Measurements from ENCODE around the gene LRP1B. TPM values are rescaled to one million over a fixed set of nuclear protein-coding genes. Genes with fewer than 3 reads are reported as not detected.
"Not testable (repeated sequence)": the region's sequence is repeated elsewhere in the genome, so short reads cannot be mapped to it uniquely, and the experiment has no call there.

Gene LRP1B
- total and polyA plus RNA-seq, 5 donors from 2014 or later, result not detected

GRCh38 chr2:142100970-142101369 lies 29.8 kb downstream of the LRP1B start:
- no peaks in the 10 kb centered on the region for H3K9me3 ChIP-seq (ENCODE audit: control insufficient read depth in 2 of 2, low read length in 2 of 2)
- H3K36me3 Mint-ChIP-seq, result no peaks in the 10 kb centered on the region
- no peaks in the 10 kb centered on the region for H3K27me3 ChIP-seq (ENCODE audit: control insufficient read depth, insufficient read depth, low read length)
- H3K4me1 ChIP-seq (ENCODE audit: control insufficient read depth, insufficient read depth, low read length, poor library complexity, severe bottlenecking), result no peaks in the 10 kb centered on the region
- DNase-seq, result no peak
- H3K27ac Mint-ChIP-seq, result no peak overlapping the region
- no peak for ATAC-seq (ENCODE audit: low read depth in 2 of 2)
- no peak overlapping the region for H3K27ac ChIP-seq (ENCODE audit: insufficient read depth, low read length, poor library complexity, severe bottlenecking)
- H3K27me3 Mint-ChIP-seq, result no peaks in the 10 kb centered on the region
- no peak overlapping the region for H3K4me3 Mint-ChIP-seq
- H3K4me3 ChIP-seq (ENCODE audit: low read depth, low read length), result no peak overlapping the region
- no peaks in the 10 kb centered on the region for H3K4me1 Mint-ChIP-seq
- peaks cover 0 to 18% (median 1%) of the 10 kb centered on the region in 7 donors for H3K9me3 Mint-ChIP-seq
- H3K36me3 ChIP-seq (ENCODE audit: control insufficient read depth, insufficient read depth, low read length), result no peaks in the 10 kb centered on the region

GRCh38 chr2:142100139-142100873 lies 30.5 kb downstream of the LRP1B start:
- Mint-ChIP-seq H3K36me3 (no peaks in the 10 kb centered on the region), H3K9me3 (peaks cover 0 to 18% (median 1%) of the 10 kb centered on the region in 7 donors), H3K27ac (no peak overlapping the region), H3K4me1 (no peaks in the 10 kb centered on the region), H3K4me3 (no peak overlapping the region), H3K27me3 (no peaks in the 10 kb centered on the region)
- ATAC-seq (ENCODE audit: low read depth in 2 of 2) (no peak), DNase-seq (no peak)
- Histone ChIP-seq H3K36me3 (ENCODE audit: control insufficient read depth, insufficient read depth, low read length) (no peaks in the 10 kb centered on the region), H3K9me3 (ENCODE audit: control insufficient read depth in 2 of 2, low read length in 2 of 2) (no peaks in the 10 kb centered on the region), H3K4me1 (ENCODE audit: control insufficient read depth, insufficient read depth, low read length, poor library complexity, severe bottlenecking) (no peaks in the 10 kb centered on the region), H3K27me3 (ENCODE audit: control insufficient read depth, insufficient read depth, low read length) (no peaks in the 10 kb centered on the region), H3K27ac (ENCODE audit: insufficient read depth, low read length, poor library complexity, severe bottlenecking) (no peak overlapping the region), H3K4me3 (ENCODE audit: low read depth, low read length) (no peak overlapping the region)

DNA sequence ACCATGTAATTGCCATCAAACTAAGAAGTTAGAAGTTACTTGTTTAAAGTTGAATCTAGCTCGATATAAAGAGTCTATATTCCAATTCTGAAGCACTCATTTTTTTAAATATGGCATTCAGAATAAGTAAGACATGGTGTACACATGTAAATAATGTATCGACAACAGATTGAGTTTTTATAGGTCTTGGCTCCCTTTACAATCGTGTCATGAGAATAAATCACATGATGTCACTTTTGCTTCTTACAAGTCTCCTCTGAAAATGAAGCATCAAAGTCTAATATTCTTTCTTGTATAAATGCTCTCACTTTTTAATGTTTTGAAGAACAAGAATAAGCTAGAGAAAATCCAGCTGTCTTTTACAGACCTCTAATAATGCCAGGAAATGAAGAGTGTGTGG lies 33.1 kb downstream of the LRP1B start:
- no peak overlapping the region for H3K4me3 ChIP-seq (ENCODE audit: low read depth, low read length)
- Mint-ChIP-seq H3K4me1 (no peaks in the 10 kb centered on the region), H3K9me3 (peaks cover 0 to 21% (median 4%) of the 10 kb centered on the region in 7 donors), H3K4me3 (no peak overlapping the region), H3K36me3 (no peaks in the 10 kb centered on the region), H3K27ac (no peak overlapping the region), H3K27me3 (no peaks in the 10 kb centered on the region)
- ATAC-seq (ENCODE audit: low read depth in 2 of 2), result no peak
- H3K36me3 ChIP-seq (ENCODE audit: control insufficient read depth, insufficient read depth, low read length), result no peaks in the 10 kb centered on the region
- no peak for DNase-seq
- H3K27ac ChIP-seq (ENCODE audit: insufficient read depth, low read length, poor library complexity, severe bottlenecking), result no peak overlapping the region
- H3K9me3 ChIP-seq (ENCODE audit: control insufficient read depth in 2 of 2, low read length in 2 of 2), result no peaks in the 10 kb centered on the region
- H3K4me1 ChIP-seq (ENCODE audit: control insufficient read depth, insufficient read depth, low read length, poor library complexity, severe bottlenecking), result no peaks in the 10 kb centered on the region
- no peaks in the 10 kb centered on the region for H3K27me3 ChIP-seq (ENCODE audit: control insufficient read depth, insufficient read depth, low read length)

- H3K4me1 ChIP-seq (ENCODE audit: control insufficient read depth, insufficient read depth, low read length, poor library complexity, severe bottlenecking), result no peaks in the 10 kb centered on the region
- no peak overlapping the region for H3K27ac ChIP-seq (ENCODE audit: insufficient read depth, low read length, poor library complexity, severe bottlenecking)
- no peaks in the 10 kb centered on the region for H3K27me3 ChIP-seq (ENCODE audit: control insufficient read depth, insufficient read depth, low read length)
- H3K36me3 ChIP-seq (ENCODE audit: control insufficient read depth, insufficient read depth, low read length), result no peaks in the 10 kb centered on the region
- no peaks in the 10 kb centered on the region for H3K4me1 Mint-ChIP-seq
- no peak overlapping the region for H3K4me3 Mint-ChIP-seq
- DNase-seq (no peak), ATAC-seq (ENCODE audit: low read depth in 2 of 2) (no peak)
- H3K36me3 Mint-ChIP-seq, result no peaks in the 10 kb centered on the region
- H3K9me3 Mint-ChIP-seq, result peaks cover 0 to 27% (median 6%) of the 10 kb centered on the region in 7 donors
- no peaks in the 10 kb centered on the region for H3K9me3 ChIP-seq (ENCODE audit: control insufficient read depth in 2 of 2, low read length in 2 of 2)
- H3K27ac Mint-ChIP-seq, result no peak overlapping the region
- H3K4me3 ChIP-seq (ENCODE audit: low read depth, low read length), result no peak overlapping the region
- H3K27me3 Mint-ChIP-seq, result no peaks in the 10 kb centered on the region
Measured at GRCh38 chr2:142095647-142096046, 35.2 kb downstream of the LRP1B start.

DNA sequence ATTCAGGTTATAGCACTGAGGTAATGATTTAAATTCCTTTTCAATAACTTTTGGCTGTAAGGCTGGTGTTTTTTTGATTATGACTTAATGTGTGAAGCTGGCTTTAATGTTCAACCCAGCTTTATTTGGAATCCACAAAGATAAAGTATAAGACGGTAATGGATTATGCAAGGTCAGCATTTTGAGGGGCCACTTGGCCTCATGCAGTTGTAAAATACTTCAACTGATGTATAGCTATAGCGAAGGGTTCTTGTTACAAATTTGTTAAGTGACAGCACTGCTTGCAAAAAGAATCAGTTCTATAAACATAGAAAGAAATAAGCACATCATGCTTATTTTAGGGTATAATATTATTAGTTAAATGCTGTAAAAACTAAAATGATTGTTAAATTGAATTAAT lies 36.6 kb downstream of the LRP1B start:
- Histone ChIP-seq H3K9me3 (ENCODE audit: control insufficient read depth in 2 of 2, low read length in 2 of 2) (no peaks in the 10 kb centered on the region), H3K36me3 (ENCODE audit: control insufficient read depth, insufficient read depth, low read length) (no peaks in the 10 kb centered on the region), H3K4me1 (ENCODE audit: control insufficient read depth, insufficient read depth, low read length, poor library complexity, severe bottlenecking) (no peaks in the 10 kb centered on the region), H3K4me3 (ENCODE audit: low read depth, low read length) (no peak overlapping the region), H3K27me3 (ENCODE audit: control insufficient read depth, insufficient read depth, low read length) (no peaks in the 10 kb centered on the region), H3K27ac (ENCODE audit: insufficient read depth, low read length, poor library complexity, severe bottlenecking) (no peak overlapping the region)
- H3K9me3 Mint-ChIP-seq, result peaks cover 0 to 31% (median 7%) of the 10 kb centered on the region in 7 donors
- no peak overlapping the region for H3K4me3 Mint-ChIP-seq
- no peak for ATAC-seq (ENCODE audit: low read depth in 2 of 2)
- no peaks in the 10 kb centered on the region for H3K36me3 Mint-ChIP-seq
- DNase-seq, result no peak
- no peaks in the 10 kb centered on the region for H3K4me1 Mint-ChIP-seq
- no peak overlapping the region for H3K27ac Mint-ChIP-seq
- no peaks in the 10 kb centered on the region for H3K27me3 Mint-ChIP-seq

DNA sequence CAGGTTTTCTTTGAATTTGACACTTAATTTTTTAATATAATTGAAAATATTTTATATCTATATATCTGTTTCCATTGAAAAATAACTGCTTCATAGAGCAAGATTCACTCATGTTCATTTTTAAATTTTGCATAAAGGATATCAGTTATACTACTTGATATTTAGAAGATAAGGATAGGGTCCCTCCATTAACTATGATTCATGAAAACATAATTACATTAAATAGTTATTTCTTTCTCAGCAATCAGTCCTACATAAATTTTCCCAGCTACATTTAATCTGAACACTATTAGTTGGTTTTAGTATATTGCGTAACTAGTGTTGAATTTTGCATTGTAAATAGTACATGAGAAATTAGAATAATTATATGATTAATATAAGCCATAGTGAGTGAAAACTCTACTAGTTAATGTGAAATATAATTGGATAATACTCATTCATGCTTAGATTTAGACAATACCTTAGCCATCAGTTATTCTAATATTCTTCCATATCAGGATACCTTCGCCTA lies 42.7 kb downstream of the LRP1B start:
- ATAC-seq (ENCODE audit: low read depth in 2 of 2) (no peak), DNase-seq (no peak)
- Mint-ChIP-seq H3K27me3 (no peaks in the 10 kb centered on the region), H3K27ac (no peak overlapping the region), H3K9me3 (peaks cover 4 to 35% (median 9%) of the 10 kb centered on the region in 7 donors), H3K4me3 (no peak overlapping the region), H3K4me1 (no peaks in the 10 kb centered on the region), H3K36me3 (no peaks in the 10 kb centered on the region)
- no peak overlapping the region for H3K4me3 ChIP-seq (ENCODE audit: low read depth, low read length)
- H3K27me3 ChIP-seq (ENCODE audit: control insufficient read depth, insufficient read depth, low read length), result no peaks in the 10 kb centered on the region
- H3K27ac ChIP-seq (ENCODE audit: insufficient read depth, low read length, poor library complexity, severe bottlenecking), result no peak overlapping the region
- H3K36me3 ChIP-seq (ENCODE audit: control insufficient read depth, insufficient read depth, low read length), result no peaks in the 10 kb centered on the region
- no peaks in the 10 kb centered on the region for H3K4me1 ChIP-seq (ENCODE audit: control insufficient read depth, insufficient read depth, low read length, poor library complexity, severe bottlenecking)
- peaks cover 0 to 4% of the 10 kb centered on the region in 2 experiments for H3K9me3 ChIP-seq (ENCODE audit: control insufficient read depth in 2 of 2, low read length in 2 of 2)

GRCh38 chr2:142087585-142087984 lies 43.2 kb downstream of the LRP1B start:
- H3K27ac ChIP-seq (ENCODE audit: insufficient read depth, low read length, poor library complexity, severe bottlenecking); H3K9me3 ChIP-seq (ENCODE audit: control insufficient read depth in 2 of 2, low read length in 2 of 2); H3K4me3 ChIP-seq (ENCODE audit: low read depth, low read length); DNase-seq; H3K27me3 Mint-ChIP-seq; H3K27me3 ChIP-seq (ENCODE audit: control insufficient read depth, insufficient read depth, low read length); H3K36me3 ChIP-seq (ENCODE audit: control insufficient read depth, insufficient read depth, low read length); H3K4me1 ChIP-seq (ENCODE audit: control insufficient read depth, insufficient read depth, low read length, poor library complexity, severe bottlenecking); H3K27ac Mint-ChIP-seq; H3K4me3 Mint-ChIP-seq; H3K4me1 Mint-ChIP-seq; ATAC-seq (ENCODE audit: low read depth in 2 of 2); H3K36me3 Mint-ChIP-seq: not testable (repeated sequence)
- peaks cover 4 to 35% (median 11%) of the 10 kb centered on the region in 7 donors for H3K9me3 Mint-ChIP-seq

DNA sequence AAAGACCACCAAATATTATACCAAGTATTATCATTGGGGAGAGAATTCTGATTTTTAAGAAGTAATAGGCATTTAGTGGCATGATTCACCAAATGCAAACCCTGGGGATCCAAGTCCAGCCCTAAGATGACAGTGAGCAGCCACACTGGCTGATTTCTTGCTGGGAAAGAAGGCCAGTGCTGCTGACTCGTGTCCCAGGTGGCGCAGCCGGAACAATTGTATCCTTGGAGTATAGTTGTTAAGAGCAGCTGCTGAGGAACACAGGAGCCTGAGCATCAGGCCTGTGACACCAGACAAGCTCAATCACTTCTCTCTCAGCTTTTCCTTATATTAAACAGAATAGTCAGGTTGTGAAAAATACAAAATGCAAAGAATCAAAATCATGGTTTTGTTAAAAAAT lies 48.4 kb downstream of the LRP1B start:
- H3K27ac Mint-ChIP-seq, result no peak overlapping the region
- H3K4me3 Mint-ChIP-seq, result no peak overlapping the region
- no peaks in the 10 kb centered on the region for H3K4me1 ChIP-seq (ENCODE audit: control insufficient read depth, insufficient read depth, low read length, poor library complexity, severe bottlenecking)
- no peaks in the 10 kb centered on the region for H3K4me1 Mint-ChIP-seq
- H3K27me3 ChIP-seq (ENCODE audit: control insufficient read depth, insufficient read depth, low read length), result no peaks in the 10 kb centered on the region
- no peaks in the 10 kb centered on the region for H3K36me3 Mint-ChIP-seq
- H3K27ac ChIP-seq (ENCODE audit: insufficient read depth, low read length, poor library complexity, severe bottlenecking), result no peak overlapping the region
- no peaks in the 10 kb centered on the region for H3K36me3 ChIP-seq (ENCODE audit: control insufficient read depth, insufficient read depth, low read length)
- H3K4me3 ChIP-seq (ENCODE audit: low read depth, low read length), result no peak overlapping the region
- peaks cover 4 to 29% (median 7%) of the 10 kb centered on the region in 7 donors for H3K9me3 Mint-ChIP-seq
- no peak for DNase-seq
- no peak for ATAC-seq (ENCODE audit: low read depth in 2 of 2)
- peaks cover 0 to 4% of the 10 kb centered on the region in 2 experiments for H3K9me3 ChIP-seq (ENCODE audit: control insufficient read depth in 2 of 2, low read length in 2 of 2)
- no peaks in the 10 kb centered on the region for H3K27me3 Mint-ChIP-seq

All from CD4-positive, CD25-positive, alpha-beta regulatory T cell (primary cell).